Testis (tissue), 3 donors: ENCODE data around the gene TPM2. TPM values are rescaled to one million over a fixed set of nuclear protein-coding genes. Genes with fewer than 3 reads are reported as not detected.

Source experiments
- DNase-seq: peaks from one replicate; pipeline ENCODE4 v3.0.0-alpha.2; 2019
- H3K27ac ChIP-seq, 2 donors: fragments of 200-600 bp; sonication (generic); one replicate each; pipeline ENCODE4 v1.5.1; 2019
- H3K27me3 ChIP-seq: fragments of 200-600 bp; sonication (generic); one replicate; pipeline ENCODE4 v1.5.1; 2019
- H3K36me3 ChIP-seq: fragments of 200-600 bp; sonication (generic); one replicate; pipeline ENCODE4 v1.5.1; 2017; ENCODE audit warnings: low read depth; ENCODE audit errors: missing control alignments
- H3K4me1 ChIP-seq: fragments of 200-600 bp; sonication (generic); one replicate; pipeline ENCODE4 v1.5.1; 2019
- H3K4me3 ChIP-seq, 2 donors: fragments of 200-600 bp; sonication (generic); one replicate each; pipeline ENCODE4 v1.5.1; 2017 to 2019
- H3K9me3 ChIP-seq: fragments of 200-600 bp; sonication (generic); one replicate; pipeline ENCODE4 v1.5.1; 2017
- POLR2A ChIP-seq: fragments of 450-650 bp; IDR thresholded peaks from one replicate; pipeline ENCODE4 v1.6.1; 2017; ENCODE audit warnings: antibody characterized with exemption, mild to moderate bottlenecking, moderate library complexity
- WGBS, 2 donors: methylation state at CpG; one replicate each; pipeline ENCODE4 v1.1.5; 2018; 5-methylcytosine and 5-hydroxymethylcytosine counted together
- intact Hi-C: fragments of 100-400 bp; cut with DNase I; formaldehyde crosslinking; loops from one replicate; pipeline ENCODE4 v1.15.1; 2023; ENCODE audit warnings: low total_unique reads
- polyA plus RNA-seq: library from polyadenylated mRNA; stranded (reverse); fragments of 350-450 nt; fragmentation: Illumina TruSeq; extraction: RNeasy Lipid Tissue Mini Kit (QIAGEN cat#74804); gene quantifications from one replicate; pipeline ENCODE4 v1.2.3, GENCODE V29; 2014; ENCODE audit warnings: low read depth, low replicate concordance; ENCODE audit not compliant: insufficient read depth
- total RNA-seq, 2 donors: library from RNA; depleted of rRNA; stranded (reverse); fragments of >200 nt; gene quantifications; one replicate each; pipeline ENCODE4 v1.2.3, GENCODE V29; 2016
- TF ChIP-seq, protein P1 (sequence below), 3 experiments: fragments of 450-650 bp in 2 of 3; fragments of 200-600 bp in 1 of 3; sonication (generic) in 1 of 3; IDR thresholded peaks; one replicate each; pipeline ENCODE4 v1.5.1; 2016 to 2019; ENCODE audit warnings: antibody characterized with exemption in 3 of 3, mild to moderate bottlenecking in 2 of 3, moderate library complexity in 1 of 3

TPM2 gene
- total and polyA plus RNA-seq, 3 donors from 2014 or later: 182 to 369 (median 211) TPM

DNA sequence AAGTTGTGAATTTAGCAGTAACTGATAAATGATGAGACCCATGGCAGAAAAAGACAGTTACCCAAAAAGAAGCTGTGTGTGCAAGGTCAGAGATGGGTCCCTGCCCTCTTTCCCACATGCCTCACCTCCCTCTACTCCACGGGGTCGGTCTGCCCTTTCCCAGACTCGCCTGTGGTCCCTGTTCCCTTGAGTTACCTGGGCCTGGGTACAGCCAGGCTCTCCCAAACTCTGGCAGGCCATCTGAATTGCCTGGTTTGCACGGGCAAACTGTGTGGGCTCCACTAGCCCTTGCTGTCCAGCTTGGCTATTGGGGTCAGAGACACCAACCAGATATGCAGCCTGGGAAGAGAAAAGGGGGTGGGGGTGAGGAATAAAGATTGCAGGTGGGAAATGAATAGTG, 18.4 kb upstream of the TPM2 start:
- Histone ChIP-seq H3K4me3 (no peak overlapping the region), H3K27ac (no peak overlapping the region), H3K27me3 (no peaks in the 10 kb centered on the region), H3K9me3 (no peaks in the 10 kb centered on the region), H3K4me1 (no peaks in the 10 kb centered on the region), H3K36me3 (no peaks in the 10 kb centered on the region)
- TF ChIP-seq, protein P1, sequence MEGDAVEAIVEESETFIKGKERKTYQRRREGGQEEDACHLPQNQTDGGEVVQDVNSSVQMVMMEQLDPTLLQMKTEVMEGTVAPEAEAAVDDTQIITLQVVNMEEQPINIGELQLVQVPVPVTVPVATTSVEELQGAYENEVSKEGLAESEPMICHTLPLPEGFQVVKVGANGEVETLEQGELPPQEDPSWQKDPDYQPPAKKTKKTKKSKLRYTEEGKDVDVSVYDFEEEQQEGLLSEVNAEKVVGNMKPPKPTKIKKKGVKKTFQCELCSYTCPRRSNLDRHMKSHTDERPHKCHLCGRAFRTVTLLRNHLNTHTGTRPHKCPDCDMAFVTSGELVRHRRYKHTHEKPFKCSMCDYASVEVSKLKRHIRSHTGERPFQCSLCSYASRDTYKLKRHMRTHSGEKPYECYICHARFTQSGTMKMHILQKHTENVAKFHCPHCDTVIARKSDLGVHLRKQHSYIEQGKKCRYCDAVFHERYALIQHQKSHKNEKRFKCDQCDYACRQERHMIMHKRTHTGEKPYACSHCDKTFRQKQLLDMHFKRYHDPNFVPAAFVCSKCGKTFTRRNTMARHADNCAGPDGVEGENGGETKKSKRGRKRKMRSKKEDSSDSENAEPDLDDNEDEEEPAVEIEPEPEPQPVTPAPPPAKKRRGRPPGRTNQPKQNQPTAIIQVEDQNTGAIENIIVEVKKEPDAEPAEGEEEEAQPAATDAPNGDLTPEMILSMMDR (IDR thresholded peaks at IDR 0.05): no peak
- DNase-seq: no peak
- 93 to 94% methylated on average over 4 of the region's 4 CpGs for WGBS, 2 donors
- intact Hi-C loops: no loop called here

DNA sequence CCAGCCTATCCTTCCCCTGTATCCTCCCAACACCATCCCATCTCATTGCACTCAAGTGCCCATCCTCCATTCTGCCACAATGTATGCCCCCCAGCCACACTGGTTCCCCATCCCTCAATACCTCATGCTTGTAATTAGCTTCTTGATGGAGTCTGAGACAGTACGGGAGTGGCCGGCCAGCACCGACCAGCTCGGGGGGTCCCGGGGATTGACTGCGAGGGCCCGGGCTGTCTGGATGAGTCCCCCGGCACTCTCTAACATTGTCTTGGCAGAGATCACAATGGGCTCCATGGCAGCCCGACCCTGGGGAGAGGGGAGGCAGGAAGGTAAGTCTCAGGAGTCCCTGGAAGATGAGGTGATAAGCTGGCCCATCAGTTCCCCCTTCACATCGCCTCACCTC, 17.2 kb upstream of the TPM2 start:
- no peak for TF ChIP-seq POLR2A
- TF ChIP-seq, protein P1 (IDR thresholded peaks at IDR 0.05): no peak
- Histone ChIP-seq H3K9me3 (no peaks in the 10 kb centered on the region), H3K4me3 (no peak overlapping the region), H3K36me3 (no peaks in the 10 kb centered on the region), H3K27me3 (no peaks in the 10 kb centered on the region), H3K27ac (no peak overlapping the region), H3K4me1 (no peaks in the 10 kb centered on the region)
- DNase-seq: no peak
- WGBS, 2 donors: 94 to 98% methylated on average over 3 to 10 of the region's 10 CpGs
- intact Hi-C loops: no loop called here

DNA sequence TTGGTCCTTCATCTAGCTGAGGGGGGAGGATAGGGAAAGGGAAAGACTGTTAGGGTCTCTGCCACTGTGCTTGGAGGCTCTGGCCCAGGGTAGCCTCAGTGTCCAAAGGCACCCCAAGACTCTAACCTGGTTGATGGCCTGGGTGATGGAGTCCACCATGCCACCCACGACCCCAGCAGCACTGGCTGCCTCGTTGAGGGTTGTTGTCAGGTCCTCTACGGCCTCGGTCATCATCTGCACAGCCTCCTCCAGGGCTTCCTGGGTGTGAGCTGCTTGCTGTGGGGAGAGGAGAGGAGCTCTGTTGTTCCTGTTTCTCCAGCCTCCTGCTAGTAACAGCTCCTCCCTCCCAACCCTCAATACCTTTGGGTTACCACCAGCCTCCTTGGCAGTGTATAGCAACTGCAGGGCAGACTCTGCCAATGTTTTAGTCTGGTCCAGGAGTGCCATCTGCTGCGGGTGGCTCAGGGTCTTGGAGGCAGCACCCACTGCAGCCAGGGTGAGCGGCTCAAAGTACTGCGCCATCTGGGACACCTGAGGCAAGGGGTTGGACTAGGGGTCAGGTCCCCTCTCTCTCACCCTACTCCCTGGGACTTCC, 16.2 kb upstream of the TPM2 start:
- Histone ChIP-seq H3K4me1 (peaks cover 2% of the 10 kb centered on the region), H3K4me3 (no peak overlapping the region), H3K27me3 (no peaks in the 10 kb centered on the region), H3K36me3 (no peaks in the 10 kb centered on the region), H3K27ac (no peak overlapping the region), H3K9me3 (no peaks in the 10 kb centered on the region)
- no peak for TF ChIP-seq POLR2A
- TF ChIP-seq, protein P1 (IDR thresholded peaks at IDR 0.05): no peak
- 90 to 95% methylated on average over 2 to 7 of the region's 7 CpGs for WGBS, 2 donors
- intact Hi-C loops: no loop called here
- no peak for DNase-seq

DNA sequence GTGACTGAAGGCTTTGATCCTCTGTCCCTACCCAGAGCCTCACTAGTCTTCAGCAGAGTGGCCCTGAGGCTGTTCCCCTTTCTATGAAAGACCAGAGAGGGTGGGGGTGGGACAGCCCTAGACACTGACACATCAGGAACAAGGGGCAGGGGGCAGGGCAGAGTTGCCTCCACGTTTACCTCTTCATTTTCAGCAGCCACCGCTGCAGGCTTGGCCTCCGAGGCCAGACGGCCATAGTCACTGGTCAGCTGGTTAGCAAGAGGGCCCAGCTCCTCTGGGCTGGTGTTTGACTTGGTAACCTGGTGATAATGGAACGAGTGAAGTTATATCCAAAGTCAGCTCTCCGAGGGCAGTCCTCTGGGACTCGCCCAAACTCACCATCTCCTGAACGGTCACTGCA, 15.6 kb upstream of the TPM2 start:
- WGBS, 2 donors: 84 to 88% methylated on average over 5 to 8 of the region's 8 CpGs
- Histone ChIP-seq H3K27me3 (no peaks in the 10 kb centered on the region), H3K27ac (no peak overlapping the region), H3K36me3 (no peaks in the 10 kb centered on the region), H3K4me3 (no peak overlapping the region), H3K4me1 (peaks cover 4% of the 10 kb centered on the region), H3K9me3 (no peaks in the 10 kb centered on the region)
- TF ChIP-seq POLR2A: no peak
- TF ChIP-seq, protein P1 (IDR thresholded peaks at IDR 0.05): no peak
- intact Hi-C loops: no loop called here
- no peak for DNase-seq
